GM20000 (cell line): Measurements from ENCODE around the gene AGAP1.

ENCODE experiments used
- DNase-seq: peaks from one replicate; pipeline ENCODE4 v3.0.0; 2012; ENCODE audit warnings: low spot score
- TF ChIP-seq, protein P1 (sequence below): IDR thresholded peaks from 2 replicates; pipeline ENCODE4 v1.5.1; 2012; ENCODE audit warnings: mild to moderate bottlenecking, control low read depth; ENCODE audit errors: extremely low read depth, missing control alignments

AGAP1 gene

GRCh38 chr2:235996419-235996818 lies 502.6 kb downstream of the AGAP1 start:
- TF ChIP-seq, protein P1, sequence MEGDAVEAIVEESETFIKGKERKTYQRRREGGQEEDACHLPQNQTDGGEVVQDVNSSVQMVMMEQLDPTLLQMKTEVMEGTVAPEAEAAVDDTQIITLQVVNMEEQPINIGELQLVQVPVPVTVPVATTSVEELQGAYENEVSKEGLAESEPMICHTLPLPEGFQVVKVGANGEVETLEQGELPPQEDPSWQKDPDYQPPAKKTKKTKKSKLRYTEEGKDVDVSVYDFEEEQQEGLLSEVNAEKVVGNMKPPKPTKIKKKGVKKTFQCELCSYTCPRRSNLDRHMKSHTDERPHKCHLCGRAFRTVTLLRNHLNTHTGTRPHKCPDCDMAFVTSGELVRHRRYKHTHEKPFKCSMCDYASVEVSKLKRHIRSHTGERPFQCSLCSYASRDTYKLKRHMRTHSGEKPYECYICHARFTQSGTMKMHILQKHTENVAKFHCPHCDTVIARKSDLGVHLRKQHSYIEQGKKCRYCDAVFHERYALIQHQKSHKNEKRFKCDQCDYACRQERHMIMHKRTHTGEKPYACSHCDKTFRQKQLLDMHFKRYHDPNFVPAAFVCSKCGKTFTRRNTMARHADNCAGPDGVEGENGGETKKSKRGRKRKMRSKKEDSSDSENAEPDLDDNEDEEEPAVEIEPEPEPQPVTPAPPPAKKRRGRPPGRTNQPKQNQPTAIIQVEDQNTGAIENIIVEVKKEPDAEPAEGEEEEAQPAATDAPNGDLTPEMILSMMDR = no peak
- DNase-seq = no peak

DNA sequence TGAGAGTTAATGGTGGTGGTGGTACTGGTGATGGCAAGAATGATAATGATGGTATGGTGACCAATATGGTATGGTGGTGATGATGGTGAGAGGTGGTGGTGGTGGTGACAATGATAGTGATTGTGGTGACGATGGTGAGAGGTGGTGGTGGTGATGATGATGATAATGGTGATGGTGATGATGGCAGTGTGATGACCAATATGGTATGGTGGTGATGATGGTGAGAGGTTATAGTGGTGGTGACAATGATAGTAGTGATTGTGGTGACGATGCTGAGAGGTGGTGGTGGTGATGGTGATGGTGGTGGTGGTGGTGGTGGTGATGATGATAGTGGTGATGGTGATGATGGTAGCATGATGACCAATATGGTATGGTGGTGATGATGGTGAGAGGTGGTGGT lies 505.2 kb downstream of the AGAP1 start:
- TF ChIP-seq, protein P1 = no peak
- DNase-seq = no peak

GRCh38 chr2:236001166-236001828 lies 507.5 kb downstream of the AGAP1 start:
- DNase-seq = no peak
- TF ChIP-seq, protein P1 = no peak

- no peak for DNase-seq
- TF ChIP-seq, protein P1 = no peak
These were observed 508.0 kb downstream of the AGAP1 start for GRCh38 chr2:236001854-236002253.

DNA sequence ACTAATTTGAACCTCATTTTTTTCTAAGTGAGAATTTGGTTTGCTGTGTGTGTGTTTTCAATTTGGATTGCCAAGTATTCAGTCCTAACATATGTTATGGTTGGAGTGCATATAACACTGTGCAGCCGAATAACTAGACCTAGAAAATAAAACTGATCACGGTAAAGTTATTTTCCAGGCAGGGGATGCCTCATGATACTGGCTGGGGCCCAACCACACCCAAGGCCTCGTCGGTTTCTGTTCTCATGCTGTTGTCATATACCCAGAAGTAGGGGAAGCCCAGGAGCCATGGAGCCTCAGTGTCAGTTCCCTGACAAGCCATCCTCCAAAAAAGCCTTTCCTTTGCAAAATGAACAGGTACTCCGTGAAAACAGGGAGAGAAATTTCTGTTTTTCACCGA lies 514.2 kb downstream of the AGAP1 start:
- TF ChIP-seq, protein P1 = no peak
- DNase-seq = no peak

DNA sequence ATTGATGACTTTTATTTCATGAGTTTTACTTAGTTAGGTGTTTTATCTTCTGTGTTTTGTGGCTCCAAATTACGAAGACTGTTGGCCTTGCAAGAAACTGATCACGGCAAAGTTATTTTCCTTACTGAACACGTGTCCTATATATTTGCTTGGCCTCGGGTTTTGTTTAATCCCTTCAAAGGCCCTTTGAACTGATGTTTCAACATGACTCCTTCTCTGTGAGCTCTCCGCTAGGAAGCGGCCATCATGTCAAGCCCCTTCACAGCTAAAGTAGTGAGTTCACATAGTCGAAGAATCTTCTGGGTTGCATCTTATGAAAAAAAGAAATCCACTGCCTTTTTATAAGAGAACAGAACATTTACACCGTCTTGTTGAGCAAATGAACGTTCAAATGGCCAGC lies 515.0 kb downstream of the AGAP1 start:
- TF ChIP-seq, protein P1 = no peak
- DNase-seq = no peak

DNA sequence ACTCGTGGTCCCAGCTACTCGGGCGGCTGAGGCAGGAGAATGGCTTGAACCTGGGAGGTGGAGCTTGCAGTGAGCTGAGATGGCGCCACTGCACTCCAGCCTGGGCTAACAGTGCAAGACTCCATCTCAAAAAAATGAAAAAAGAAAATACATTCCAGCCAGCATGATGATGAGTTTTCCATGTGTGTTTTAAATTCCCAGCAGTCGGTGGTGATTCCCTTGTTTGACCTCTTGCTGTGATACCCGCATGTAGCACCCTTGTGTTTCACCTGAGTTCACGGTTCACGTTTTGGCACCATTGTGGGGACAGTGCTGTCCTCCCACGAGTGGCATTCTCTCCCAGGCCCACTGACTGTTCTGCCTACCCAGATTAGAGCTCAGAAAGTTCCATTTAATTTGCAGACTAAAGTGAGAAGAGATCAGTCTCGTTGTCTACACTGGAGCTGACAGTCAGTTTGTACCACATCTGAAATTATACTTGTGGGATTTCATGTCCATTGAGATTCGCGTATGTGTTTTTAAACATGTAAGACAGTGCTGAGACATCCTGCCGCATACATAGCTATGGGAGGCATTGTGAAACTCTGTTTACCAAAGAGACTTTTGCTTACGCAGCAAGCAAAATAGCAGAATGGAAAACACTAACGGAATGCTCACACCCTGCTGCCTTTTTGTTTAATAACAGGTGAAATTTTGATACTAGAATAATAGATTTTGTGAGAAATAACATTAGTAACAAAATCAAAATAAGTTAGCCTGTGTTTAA lies 517.3 kb downstream of the AGAP1 start:
- TF ChIP-seq, protein P1 = no peak
- no peak for DNase-seq
